Activated CD8-positive, alpha-beta T cell treated with anti-CD3 and anti-CD28 coated beads, Interleukin-2, amount 10 ng/mL, durations not matched to agents 7 days and 5 days (primary cell): ENCODE results near the gene TMOD1. TPM values are rescaled to one million over a fixed set of nuclear protein-coding genes. Genes with fewer than 3 reads are reported as not detected.
A peak's percentile ranks its signal among the peaks of the same experiment; 100 is the strongest.

Source experiments
- ATAC-seq: fragments of 150-1000 bp; cut with Tn5 transposase; one replicate; pipeline ENCODE4 v1.10.0; 2021; ENCODE audit warnings: moderate library complexity
- CTCF ChIA-PET: fragments of 350-600 bp; sonication (Branson Sonifier 250); formaldehyde crosslinking; loops from one replicate; lab custom pipeline; 2021; ENCODE audit warnings: antibody characterized with exemption; lab: Charles Lee
- POLR2A ChIA-PET: fragments of 350-600 bp; sonication (Branson Sonifier 250); formaldehyde crosslinking; loops from one replicate; lab custom pipeline; 2021; ENCODE audit warnings: antibody characterized with exemption; lab: Charles Lee
- DNase-seq: peaks from one replicate; pipeline ENCODE4 v3.0.0-alpha.2; 2020
- H3K27ac Mint-ChIP-seq: one replicate; pipeline ENCODE4 v1.8.0; 2021; ENCODE audit warnings: mild to moderate bottlenecking, mixed read lengths
- H3K27me3 Mint-ChIP-seq: one replicate; pipeline ENCODE4 v1.8.0; 2021; ENCODE audit warnings: low read depth, mixed read lengths
- H3K36me3 Mint-ChIP-seq: one replicate; pipeline ENCODE4 v1.8.0; 2021; ENCODE audit warnings: low read depth, mixed read lengths
- H3K4me1 Mint-ChIP-seq: one replicate; pipeline ENCODE4 v1.8.0; 2021; ENCODE audit warnings: low read depth, mixed read lengths
- H3K4me3 Mint-ChIP-seq: one replicate; pipeline ENCODE4 v1.8.0; 2021; ENCODE audit warnings: mild to moderate bottlenecking, mixed read lengths
- H3K9me3 Mint-ChIP-seq: one replicate; pipeline ENCODE4 v1.8.0; 2022; ENCODE audit warnings: mixed read lengths; ENCODE audit not compliant: insufficient read depth
- total RNA-seq, 2 experiments: library from RNA; stranded (reverse); gene quantifications; one replicate each; pipeline ENCODE4 v1.2.3, GENCODE V29; 2021

Gene TMOD1
- total RNA-seq, 2 experiments from 2014 or later: 0.16 to 0.29 TPM

DNA sequence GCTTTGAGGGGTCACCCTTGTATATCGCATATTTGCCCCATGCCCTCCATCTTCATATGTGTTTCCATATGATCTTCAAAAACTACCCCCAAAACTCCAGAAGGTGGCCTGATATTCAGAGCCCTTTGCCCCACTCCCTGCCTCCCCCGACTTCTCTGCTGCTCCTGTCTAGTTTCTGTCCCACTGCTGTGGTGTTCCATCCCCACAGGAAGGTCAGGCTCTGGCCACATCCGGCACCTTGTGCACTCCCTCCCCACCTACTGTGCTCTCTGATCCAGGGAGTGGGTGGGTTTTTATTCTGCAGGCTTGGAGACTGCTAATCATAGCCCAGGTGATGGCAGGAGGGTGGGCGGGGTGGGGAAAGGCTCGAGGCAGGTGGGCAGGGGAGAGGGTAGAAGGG, 52.4 kb downstream of the TMOD1 start:
- Mint-ChIP-seq H3K4me1 (peaks cover 8% of the 10 kb centered on the region), H3K27ac (no peak overlapping the region), H3K4me3 (no peak overlapping the region), H3K36me3 (no peaks in the 10 kb centered on the region), H3K9me3 (no peaks in the 10 kb centered on the region), H3K27me3 (peaks cover 22% of the 10 kb centered on the region)
- DNase-seq: no peak
- CTCF ChIA-PET: no interaction called here
- POLR2A ChIA-PET: no interaction called here
- ATAC-seq: no peak

DNA sequence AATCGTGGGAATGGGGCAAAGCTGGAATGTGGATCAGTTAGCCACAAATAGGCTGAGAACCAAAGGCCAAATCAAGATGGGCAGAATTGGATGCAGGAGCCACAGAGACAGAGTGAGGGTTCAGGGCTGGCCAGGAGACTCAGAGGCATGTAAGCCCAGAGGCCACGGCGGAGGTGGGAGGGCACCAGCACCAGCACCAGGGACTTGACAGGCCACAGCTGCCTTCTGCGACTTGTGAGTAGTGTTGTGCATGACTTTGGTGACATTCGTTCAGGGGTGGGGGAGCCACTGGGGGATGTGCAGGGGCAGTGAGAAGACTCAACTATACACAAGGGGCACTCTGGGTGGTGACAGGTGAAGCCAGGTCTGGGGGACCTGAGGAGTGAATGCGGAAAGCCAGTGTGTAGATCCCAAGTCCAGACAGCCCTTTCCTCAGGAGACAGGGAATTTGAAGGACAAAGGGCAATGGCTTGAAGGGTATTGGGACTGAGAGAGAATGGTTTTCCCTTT, 53.2 kb downstream of the TMOD1 start:
- no peak overlapping the region for H3K4me3 Mint-ChIP-seq
- CTCF ChIA-PET: no interaction called here
- no peak overlapping the region for H3K27ac Mint-ChIP-seq
- POLR2A ChIA-PET: no interaction called here
- no peaks in the 10 kb centered on the region for H3K36me3 Mint-ChIP-seq
- H3K4me1 Mint-ChIP-seq: peaks cover 14% of the 10 kb centered on the region
- no peak for ATAC-seq
- DNase-seq: no peak
- H3K27me3 Mint-ChIP-seq: peaks cover 26% of the 10 kb centered on the region
- no peaks in the 10 kb centered on the region for H3K9me3 Mint-ChIP-seq

DNA sequence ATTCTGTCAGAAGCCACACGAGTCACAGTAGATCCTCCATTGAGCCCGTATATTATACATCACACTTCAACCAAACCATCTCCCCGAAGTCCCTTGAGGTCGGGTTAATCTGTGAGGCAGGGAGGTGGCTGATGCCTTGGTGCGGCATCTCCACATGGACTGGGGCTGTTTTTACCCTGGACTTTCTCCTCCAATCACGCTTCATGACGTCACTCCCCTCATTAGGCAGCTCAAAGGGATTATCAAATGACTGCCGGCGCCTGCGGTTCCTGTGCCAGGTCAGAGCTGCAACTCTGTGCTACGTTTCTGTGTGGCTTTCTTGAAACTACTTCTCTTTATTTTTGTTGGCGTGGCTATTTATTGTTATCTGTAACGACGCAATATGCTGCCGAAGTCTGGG, 53.7 kb downstream of the TMOD1 start:
- Mint-ChIP-seq H3K27ac (no peak overlapping the region), H3K4me3 (no peak overlapping the region), H3K27me3 (peaks cover 24% of the 10 kb centered on the region), H3K4me1 (peaks cover 16% of the 10 kb centered on the region), H3K9me3 (no peaks in the 10 kb centered on the region), H3K36me3 (no peaks in the 10 kb centered on the region)
- POLR2A ChIA-PET: no interaction called here
- CTCF ChIA-PET: no interaction called here
- DNase-seq: no peak
- no peak for ATAC-seq

DNA sequence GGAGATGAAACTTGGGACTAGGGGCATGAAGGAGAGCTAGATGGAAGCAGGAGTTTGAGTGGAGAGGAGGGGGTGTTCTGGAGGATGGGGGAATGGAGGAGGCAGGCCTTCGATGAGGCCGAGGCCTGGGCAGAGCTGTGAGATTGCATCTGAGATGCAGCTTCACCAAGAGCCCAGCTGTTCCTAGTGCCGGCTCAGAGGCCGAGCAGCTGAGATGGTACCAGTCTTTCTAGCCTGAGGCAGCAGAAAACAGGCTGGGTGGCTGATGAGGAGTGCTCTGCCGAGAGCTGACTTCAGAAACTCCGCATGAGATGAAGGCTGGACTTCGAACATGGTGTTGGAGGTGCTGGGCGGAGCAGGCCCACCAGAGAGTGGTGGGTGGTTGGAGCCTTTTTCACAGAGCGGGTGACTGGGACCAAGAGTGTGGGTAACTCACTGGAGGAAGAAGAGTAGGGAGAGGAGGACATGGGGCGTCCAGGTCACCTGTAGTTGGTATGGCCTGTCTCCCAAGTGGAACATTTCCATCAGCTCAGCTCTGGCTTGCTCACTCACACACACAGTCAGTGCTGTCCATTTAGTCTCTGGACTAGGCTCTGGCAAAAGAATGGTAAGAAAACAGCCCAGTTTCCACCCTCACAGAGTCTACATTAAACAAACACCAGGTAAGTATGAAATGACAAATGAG, 54.7 kb downstream of the TMOD1 start:
- peaks cover 24% of the 10 kb centered on the region for H3K27me3 Mint-ChIP-seq
- H3K36me3 Mint-ChIP-seq: no peaks in the 10 kb centered on the region
- CTCF ChIA-PET: no interaction called here

DNA sequence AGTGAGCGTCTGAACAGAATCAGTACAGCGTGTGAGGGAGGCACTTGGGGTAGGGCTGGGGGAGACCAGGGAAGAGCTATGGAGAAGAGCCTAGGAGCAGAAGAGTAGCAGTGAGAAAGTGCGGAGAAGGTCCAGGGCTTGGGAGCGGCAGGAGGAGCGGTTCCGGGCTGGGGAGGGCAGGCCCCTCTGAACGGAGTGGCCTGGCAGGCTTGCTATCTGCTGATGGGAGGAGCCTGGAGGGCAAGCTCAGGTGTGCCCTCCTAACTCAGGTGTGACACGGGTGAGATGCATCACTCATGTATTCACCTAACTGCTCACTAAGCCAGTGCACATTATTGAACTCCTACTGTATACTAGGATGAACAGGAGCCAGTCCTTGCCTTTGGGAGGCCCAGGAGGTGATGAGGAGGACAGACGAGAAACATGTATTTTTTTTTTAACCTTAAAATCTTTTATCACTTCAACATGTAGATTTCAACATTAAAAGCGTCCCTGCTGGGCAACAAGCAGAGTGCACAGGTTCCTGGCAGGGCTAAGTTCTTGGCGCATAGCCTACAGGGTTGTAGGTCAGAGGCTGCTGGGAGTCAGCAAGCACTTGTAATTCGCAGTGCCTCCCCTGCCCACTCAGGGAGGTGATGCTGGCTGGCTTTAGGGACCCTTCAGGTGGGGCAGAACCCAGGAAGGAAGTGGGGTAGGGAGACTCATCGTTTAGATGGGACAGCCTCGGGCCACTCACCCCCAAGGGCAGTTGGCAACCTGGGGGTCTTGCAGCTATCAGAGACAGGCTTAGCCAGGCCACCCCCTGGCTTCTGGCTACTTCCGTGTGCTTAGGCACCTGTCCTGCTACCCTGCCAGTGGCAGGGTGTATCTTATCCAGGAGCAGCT, 55.5 kb downstream of the TMOD1 start:
- peaks cover 16% of the 10 kb centered on the region for H3K4me1 Mint-ChIP-seq
- no peak overlapping the region for H3K27ac Mint-ChIP-seq
- H3K4me3 Mint-ChIP-seq: no peak overlapping the region
- H3K9me3 Mint-ChIP-seq: no peaks in the 10 kb centered on the region
- peaks cover 20% of the 10 kb centered on the region for H3K27me3 Mint-ChIP-seq
- no peak for DNase-seq
- CTCF ChIA-PET: interaction anchor here (1.1 to 2.1 kb wide), 2 partner anchors 42 to 88 kb away, joined by 3 to 5 read pairs; no protein-coding TSS in a partner anchor
- no peaks in the 10 kb centered on the region for H3K36me3 Mint-ChIP-seq
- ATAC-seq: no peak
- POLR2A ChIA-PET: interaction anchor here (0.6 kb wide), 1 partner anchor 98 kb away, joined by 3 read pairs; no protein-coding TSS in a partner anchor

More for the DNA sequence above, 54.7 kb downstream of the TMOD1 start:
- H3K27ac Mint-ChIP-seq: no peak overlapping the region
- POLR2A ChIA-PET: no interaction called here
- ATAC-seq: no peak
- no peaks in the 10 kb centered on the region for H3K9me3 Mint-ChIP-seq
- H3K4me1 Mint-ChIP-seq: peaks cover 16% of the 10 kb centered on the region
- no peak overlapping the region for H3K4me3 Mint-ChIP-seq
- DNase-seq: no peak

DNA sequence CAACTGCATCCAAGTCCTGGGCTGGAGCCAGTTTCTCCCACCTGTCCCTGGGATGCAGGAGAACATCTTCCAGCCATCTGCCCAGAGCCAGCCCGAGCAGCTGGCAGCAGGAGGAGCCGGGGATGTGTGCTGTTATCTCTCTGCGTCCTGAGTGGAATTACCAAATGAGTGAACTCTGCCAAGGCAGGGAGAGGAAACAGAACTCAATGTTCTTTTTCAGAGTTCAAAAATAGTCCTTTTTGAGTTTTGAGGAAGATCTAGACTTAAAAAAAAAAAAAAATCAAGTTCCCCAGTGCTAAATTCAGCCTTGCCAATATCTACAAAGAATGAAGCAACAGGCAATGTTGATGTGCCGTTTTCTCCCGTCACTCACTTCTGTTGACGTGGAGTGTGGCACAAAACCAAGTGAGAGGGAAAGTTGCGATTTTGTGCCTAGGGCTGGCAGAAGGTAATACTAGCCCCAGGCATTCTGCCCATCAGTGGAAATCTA, 56.2 kb downstream of the TMOD1 start:
- CTCF ChIA-PET: interaction anchor here (1.1 to 2.1 kb wide), 2 partner anchors 41 to 89 kb away, joined by 3 to 5 read pairs; no protein-coding TSS in a partner anchor
- Mint-ChIP-seq H3K4me3 (no peak overlapping the region), H3K36me3 (no peaks in the 10 kb centered on the region), H3K27me3 (peaks cover 14% of the 10 kb centered on the region), H3K27ac (no peak overlapping the region), H3K9me3 (no peaks in the 10 kb centered on the region), H3K4me1 (peaks cover 16% of the 10 kb centered on the region)
- ATAC-seq (no peak), DNase-seq (no peak)
- POLR2A ChIA-PET: interaction anchor here (0.6 kb wide), 1 partner anchor 98 kb away, joined by 3 read pairs; no protein-coding TSS in a partner anchor

DNA sequence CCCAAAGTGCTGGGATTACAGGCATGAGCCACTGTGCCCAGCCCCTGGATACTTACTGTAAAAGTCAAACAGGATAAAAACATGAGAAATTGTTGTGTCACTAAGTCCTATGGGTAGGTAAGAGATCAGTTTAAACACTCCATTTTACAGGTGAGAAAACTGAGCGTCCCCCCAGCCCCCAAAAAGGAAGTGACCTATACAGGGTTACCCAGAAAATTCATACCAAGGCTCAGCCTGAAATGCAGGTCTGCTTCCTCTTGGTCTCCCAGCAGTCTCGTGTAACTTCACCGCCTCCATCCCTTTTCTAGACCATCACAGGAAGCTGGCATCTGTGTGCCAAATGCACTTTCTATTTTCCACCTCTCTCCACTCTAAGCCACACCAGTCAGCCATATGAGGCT, 57.2 kb downstream of the TMOD1 start:
- DNase-seq (no peak), ATAC-seq (peak; percentile 30)
- Mint-ChIP-seq H3K4me1 (peaks cover 16% of the 10 kb centered on the region), H3K27me3 (peaks cover 14% of the 10 kb centered on the region), H3K9me3 (no peaks in the 10 kb centered on the region), H3K4me3 (peak overlapping the region; percentile 5), H3K27ac (peak overlapping the region; percentile 45), H3K36me3 (no peaks in the 10 kb centered on the region)
- CTCF ChIA-PET: interaction anchor here (1.2 to 2.1 kb wide), 2 partner anchors 40 to 90 kb away, joined by 3 to 5 read pairs; no protein-coding TSS in a partner anchor
- POLR2A ChIA-PET: interaction anchor here (1.5 kb wide), 1 partner anchor 10 kb away, joined by 3 read pairs; no protein-coding TSS in a partner anchor

DNA sequence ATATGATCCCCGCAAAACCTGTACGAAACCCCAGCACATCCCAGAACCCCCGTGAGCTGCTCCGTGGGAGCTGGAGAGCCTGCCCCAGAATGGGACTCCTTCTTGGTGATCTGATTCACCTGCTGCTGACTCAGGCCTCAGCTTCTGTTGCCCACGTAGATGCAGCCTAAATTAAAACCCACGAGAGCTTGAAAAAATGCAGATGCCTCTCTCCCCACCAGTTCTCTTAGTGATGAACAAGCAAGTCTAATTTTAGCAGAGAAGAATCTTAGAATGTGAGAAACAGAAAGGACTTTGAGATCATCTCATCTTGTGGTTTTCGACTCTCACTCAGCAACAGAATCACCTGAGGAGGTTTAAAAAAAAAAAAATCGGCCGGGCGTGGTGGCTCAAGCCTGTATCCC, 57.6 kb downstream of the TMOD1 start:
- Mint-ChIP-seq H3K4me1 (peaks cover 16% of the 10 kb centered on the region), H3K27ac (peak overlapping the region; percentile 45), H3K9me3 (no peaks in the 10 kb centered on the region), H3K36me3 (no peaks in the 10 kb centered on the region), H3K4me3 (peak overlapping the region; percentile 5), H3K27me3 (peaks cover 14% of the 10 kb centered on the region)
- ATAC-seq (peak; percentile 44), DNase-seq (no peak)
- ChIA-PET POLR2A (interaction anchor here (1.5 kb wide), 1 partner anchor 10 kb away, joined by 3 read pairs; no protein-coding TSS in a partner anchor), CTCF (interaction anchor here (1.2 kb wide), 1 partner anchor 90 kb away, joined by 3 read pairs; no protein-coding TSS in a partner anchor)

DNA sequence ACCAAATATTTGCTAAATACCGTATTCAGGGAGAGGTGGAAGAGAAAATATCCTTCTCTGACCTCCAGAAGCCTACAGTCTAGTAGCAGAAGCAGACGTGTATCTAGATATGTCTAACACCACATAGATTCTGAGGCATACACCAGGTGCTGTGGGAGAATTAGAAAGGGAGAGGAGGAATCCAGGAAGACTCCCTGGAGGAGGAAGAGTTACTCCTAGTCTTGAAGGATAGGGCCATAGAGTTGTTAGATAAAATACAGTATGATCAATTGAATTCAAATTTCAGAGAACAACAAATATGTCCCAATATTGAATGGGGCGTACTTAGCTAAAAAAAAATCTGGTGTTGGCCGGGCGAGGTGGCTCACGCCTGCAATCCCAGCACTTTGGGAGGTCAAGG, 58.7 kb downstream of the TMOD1 start:
- H3K36me3 Mint-ChIP-seq: no peaks in the 10 kb centered on the region
- H3K9me3 Mint-ChIP-seq: no peaks in the 10 kb centered on the region
- H3K27me3 Mint-ChIP-seq: peaks cover 17% of the 10 kb centered on the region
- CTCF ChIA-PET: no interaction called here
- peaks cover 16% of the 10 kb centered on the region for H3K4me1 Mint-ChIP-seq
- ATAC-seq (no peak), DNase-seq (no peak)
- POLR2A ChIA-PET: no interaction called here
- H3K4me3 Mint-ChIP-seq: no peak overlapping the region
- no peak overlapping the region for H3K27ac Mint-ChIP-seq

DNA sequence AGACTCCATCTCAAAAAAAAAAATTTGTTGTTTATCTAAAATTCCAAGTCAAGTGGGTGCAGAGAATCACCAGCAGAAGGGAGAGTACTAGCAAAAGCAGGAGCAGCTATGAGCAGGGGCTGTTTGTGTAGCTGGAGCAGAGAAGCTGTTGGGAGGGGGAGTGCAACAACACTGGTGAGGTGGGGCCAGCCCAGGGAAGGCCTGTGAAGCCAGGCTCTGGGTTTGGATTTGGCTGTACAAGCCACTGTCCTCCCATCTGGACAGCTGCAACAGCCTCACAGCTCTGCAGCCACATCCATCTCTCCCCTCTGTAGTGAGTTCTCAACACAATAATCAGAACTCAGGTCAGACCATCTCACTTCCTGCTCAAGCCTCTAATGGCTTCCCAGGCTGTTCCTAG, 59.4 kb downstream of the TMOD1 start:
- H3K36me3 Mint-ChIP-seq: no peaks in the 10 kb centered on the region
- POLR2A ChIA-PET: no interaction called here
- no peak overlapping the region for H3K4me3 Mint-ChIP-seq
- DNase-seq (no peak), ATAC-seq (no peak)
- no peak overlapping the region for H3K27ac Mint-ChIP-seq
- H3K4me1 Mint-ChIP-seq: peaks cover 16% of the 10 kb centered on the region
- H3K27me3 Mint-ChIP-seq: peaks cover 17% of the 10 kb centered on the region
- no peaks in the 10 kb centered on the region for H3K9me3 Mint-ChIP-seq
- CTCF ChIA-PET: interaction anchor here (1.4 kb wide), 1 partner anchor 38 kb away, joined by 5 read pairs; no protein-coding TSS in a partner anchor

DNA sequence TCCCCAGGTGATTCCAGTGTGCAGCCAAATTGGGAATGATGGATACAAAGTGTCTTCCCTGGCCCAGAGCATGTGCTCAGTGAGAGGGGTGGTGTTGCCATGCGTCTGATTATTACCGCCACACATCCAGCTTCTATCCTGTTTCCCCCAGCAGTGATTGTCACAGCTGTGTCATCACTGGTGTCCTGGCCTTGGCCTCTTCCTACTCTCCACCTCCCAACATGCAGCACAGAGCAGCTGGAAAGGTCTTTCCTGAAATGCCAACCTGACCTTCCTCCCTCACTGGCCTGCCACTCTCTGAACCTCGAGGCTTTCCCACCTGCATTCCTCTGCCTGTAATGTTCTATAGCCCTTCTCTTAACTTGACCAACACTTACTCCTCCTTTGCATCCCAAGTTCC, 60.0 kb downstream of the TMOD1 start:
- ChIA-PET CTCF (interaction anchor here (1.4 kb wide), 1 partner anchor 37 kb away, joined by 5 read pairs; no protein-coding TSS in a partner anchor), POLR2A (no interaction called here)
- Mint-ChIP-seq H3K27ac (no peak overlapping the region), H3K4me1 (peaks cover 16% of the 10 kb centered on the region), H3K36me3 (no peaks in the 10 kb centered on the region), H3K27me3 (peaks cover 13% of the 10 kb centered on the region), H3K4me3 (no peak overlapping the region), H3K9me3 (no peaks in the 10 kb centered on the region)
- no peak for DNase-seq
- no peak for ATAC-seq
